GM13977 (cell line): Measurements from ENCODE around the gene VCL.

Source experiments
- DNase-seq: peaks from one replicate; pipeline ENCODE4 v3.0.0; 2012; ENCODE audit warnings: low spot score
- in situ Hi-C: fragments of 300-500 bp; cut with MboI; formaldehyde crosslinking; loops from one replicate; pipeline ENCODE4 v1.12.0; 2022; ENCODE audit warnings: low sequenced_read_pairs, low pct_unique_long_range_greater_than_20kb, mixed read lengths, inconsistent platforms; ENCODE audit not compliant: unreplicated experiment
- TF ChIP-seq, protein P1 (sequence below): IDR thresholded peaks from 2 replicates; pipeline ENCODE4 v1.5.1; 2012; ENCODE audit warnings: mild to moderate bottlenecking, control low read depth; ENCODE audit not compliant: insufficient read depth; ENCODE audit errors: extremely low read depth, missing control alignments

The VCL gene

GRCh38 chr10:74156919-74157289 is 159.0 kb downstream of the VCL start:
- in situ Hi-C loops = no loop called here
- no peak for DNase-seq

DNA sequence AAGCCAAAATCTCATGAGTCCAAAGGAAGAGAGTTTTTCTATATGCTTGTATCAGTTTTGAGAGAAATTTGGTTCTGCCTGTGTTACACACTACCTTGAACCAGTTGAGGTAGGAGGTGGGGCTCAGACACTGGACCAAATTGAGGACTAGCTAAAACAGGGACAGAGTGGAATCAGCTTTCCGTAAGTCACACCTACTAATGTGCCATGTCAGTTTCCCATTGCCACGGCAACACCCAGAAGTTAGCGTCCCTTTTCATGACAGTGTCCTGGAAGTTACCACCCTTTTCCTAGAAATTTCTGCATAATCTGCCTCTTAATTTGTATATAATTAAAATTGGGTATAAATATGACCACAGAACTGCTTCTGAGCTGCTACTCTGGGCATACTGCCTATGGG is 162.1 kb downstream of the VCL start:
- in situ Hi-C loops = no loop called here
- DNase-seq = no peak
- TF ChIP-seq, protein P1, sequence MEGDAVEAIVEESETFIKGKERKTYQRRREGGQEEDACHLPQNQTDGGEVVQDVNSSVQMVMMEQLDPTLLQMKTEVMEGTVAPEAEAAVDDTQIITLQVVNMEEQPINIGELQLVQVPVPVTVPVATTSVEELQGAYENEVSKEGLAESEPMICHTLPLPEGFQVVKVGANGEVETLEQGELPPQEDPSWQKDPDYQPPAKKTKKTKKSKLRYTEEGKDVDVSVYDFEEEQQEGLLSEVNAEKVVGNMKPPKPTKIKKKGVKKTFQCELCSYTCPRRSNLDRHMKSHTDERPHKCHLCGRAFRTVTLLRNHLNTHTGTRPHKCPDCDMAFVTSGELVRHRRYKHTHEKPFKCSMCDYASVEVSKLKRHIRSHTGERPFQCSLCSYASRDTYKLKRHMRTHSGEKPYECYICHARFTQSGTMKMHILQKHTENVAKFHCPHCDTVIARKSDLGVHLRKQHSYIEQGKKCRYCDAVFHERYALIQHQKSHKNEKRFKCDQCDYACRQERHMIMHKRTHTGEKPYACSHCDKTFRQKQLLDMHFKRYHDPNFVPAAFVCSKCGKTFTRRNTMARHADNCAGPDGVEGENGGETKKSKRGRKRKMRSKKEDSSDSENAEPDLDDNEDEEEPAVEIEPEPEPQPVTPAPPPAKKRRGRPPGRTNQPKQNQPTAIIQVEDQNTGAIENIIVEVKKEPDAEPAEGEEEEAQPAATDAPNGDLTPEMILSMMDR = no peak

More at GRCh38 chr10:74156919-74157289, 159.0 kb downstream of the VCL start:
- TF ChIP-seq, protein P1 = no peak

DNA sequence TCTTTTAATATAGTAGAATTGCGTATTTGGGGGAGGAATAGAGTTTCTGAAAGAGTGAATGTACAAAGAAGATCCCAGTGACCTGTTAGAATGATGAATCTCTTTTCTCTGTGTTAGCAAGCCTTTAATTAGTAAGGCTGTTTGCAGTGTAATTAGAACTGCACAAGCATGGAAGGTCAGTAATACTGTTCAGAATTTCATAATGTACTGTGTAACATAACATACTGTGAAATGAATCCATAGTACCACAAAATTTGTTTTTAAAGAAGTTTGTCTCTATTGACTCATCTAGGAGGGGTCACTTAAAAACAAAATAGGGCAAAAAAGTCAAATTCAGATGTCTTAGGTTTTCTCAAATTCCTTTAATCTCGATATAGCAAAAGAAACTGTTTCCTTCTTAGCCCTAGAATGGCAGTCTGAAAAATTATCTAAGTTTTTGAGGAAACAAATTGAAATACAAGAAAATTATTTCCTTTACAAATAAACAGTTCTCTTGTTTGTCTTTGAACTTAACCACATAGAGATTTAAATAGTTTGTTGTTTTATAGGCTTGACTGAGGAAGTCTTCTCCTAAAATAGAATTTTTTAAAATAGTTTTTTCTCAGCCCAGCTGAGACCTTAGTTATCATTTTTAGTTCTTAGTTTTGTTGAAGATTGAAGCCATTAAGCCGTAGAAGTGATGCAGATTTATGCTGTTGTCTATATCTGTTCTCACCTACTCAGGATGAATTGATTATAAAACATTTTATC is 165.6 kb downstream of the VCL start:
- in situ Hi-C loops = no loop called here
- TF ChIP-seq, protein P1 = no peak
- no peak for DNase-seq

GRCh38 chr10:74164716-74165529 is 167.0 kb downstream of the VCL start:
- TF ChIP-seq, protein P1 = no peak
- in situ Hi-C loops = no loop called here
- no peak for DNase-seq

GRCh38 chr10:74165530-74165901 is 167.6 kb downstream of the VCL start:
- in situ Hi-C loops = no loop called here
- DNase-seq = no peak
- TF ChIP-seq, protein P1 = no peak

DNA sequence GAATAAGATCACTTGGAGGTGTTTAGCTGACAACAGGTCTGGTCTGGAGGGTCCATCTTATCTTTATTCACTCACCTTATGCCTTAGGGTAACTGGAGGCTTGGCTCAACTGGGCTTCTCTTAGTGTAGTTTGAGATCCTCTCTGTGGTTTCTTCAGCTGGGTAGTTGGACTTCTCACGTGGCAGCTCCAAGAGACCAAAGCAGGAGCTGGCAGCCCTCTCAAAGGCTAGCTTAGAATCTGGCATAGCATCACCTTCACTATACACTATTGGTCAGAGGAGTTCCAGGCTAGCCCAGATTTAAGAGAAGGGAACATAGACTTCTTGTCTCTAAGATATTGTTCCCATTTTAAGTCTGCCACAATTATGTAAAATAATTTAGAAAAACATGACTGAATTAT is 169.5 kb downstream of the VCL start:
- no peak for DNase-seq
- TF ChIP-seq, protein P1 = no peak
- in situ Hi-C loops = no loop called here
